Cerebellar nuclear complex (tissue), 1 donor: ENCODE data around the gene DNAJC5.
A peak's percentile ranks its signal among the peaks of the same experiment; 100 is the strongest.
"Not testable (repeated sequence)": the region's sequence is repeated elsewhere in the genome, so short reads cannot be mapped to it uniquely, and the experiment has no call there.

Experiments
- DNase-seq, 2 experiments: peaks; one replicate each; lab custom pipeline; 2025; lab: John Stamatoyannopoulos, UW

The DNAJC5 gene, protein sequence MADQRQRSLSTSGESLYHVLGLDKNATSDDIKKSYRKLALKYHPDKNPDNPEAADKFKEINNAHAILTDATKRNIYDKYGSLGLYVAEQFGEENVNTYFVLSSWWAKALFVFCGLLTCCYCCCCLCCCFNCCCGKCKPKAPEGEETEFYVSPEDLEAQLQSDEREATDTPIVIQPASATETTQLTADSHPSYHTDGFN

GRCh38 chr20:63894358-63895201 lies at the start of gene DNAJC5:
Gene DNAJC5 (plus strand): TSS chr20:63895126. CDS start chr20:63928346, 33,220 bp downstream.
- DNase-seq = peak; percentile 83 to 90

DNA sequence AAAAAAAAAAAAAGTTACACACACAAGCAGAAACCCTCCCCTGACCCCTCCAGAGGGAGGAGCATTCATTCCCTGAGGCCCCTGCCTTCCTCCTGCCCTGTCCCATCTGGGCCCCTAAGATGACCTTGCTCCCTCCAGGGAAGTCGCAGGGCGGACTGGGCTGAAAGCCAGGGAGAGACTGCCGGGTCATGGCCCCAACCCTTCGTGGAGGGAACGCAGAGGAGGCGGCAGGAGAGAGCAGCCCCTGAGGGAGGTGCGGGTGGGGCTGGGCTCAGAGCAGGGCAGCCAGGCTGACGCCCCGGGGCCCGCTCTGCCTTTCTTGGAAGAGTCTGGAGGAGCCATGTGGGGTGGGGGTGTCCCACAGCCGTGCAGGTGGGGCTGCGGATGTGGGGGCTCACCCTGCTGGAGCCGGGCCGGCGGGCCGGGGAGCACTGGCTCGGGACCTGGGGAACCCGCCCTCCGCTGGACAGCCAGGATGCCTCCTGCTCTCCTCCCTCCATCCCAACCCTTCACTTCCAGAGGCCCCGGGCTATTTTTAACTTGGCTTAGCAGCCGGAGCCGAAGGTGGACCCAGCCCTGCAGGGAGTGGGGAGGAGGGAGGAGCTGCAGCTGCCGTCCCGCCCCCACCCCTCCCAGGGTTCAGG lies 48.7 kb upstream of the DNAJC5 start:
- DNase-seq = peak in 1 of 2 experiments; percentile 51

GRCh38 chr20:63846888-63847236 lies 48.1 kb upstream of the DNAJC5 start:
- no peak for DNase-seq

DNA sequence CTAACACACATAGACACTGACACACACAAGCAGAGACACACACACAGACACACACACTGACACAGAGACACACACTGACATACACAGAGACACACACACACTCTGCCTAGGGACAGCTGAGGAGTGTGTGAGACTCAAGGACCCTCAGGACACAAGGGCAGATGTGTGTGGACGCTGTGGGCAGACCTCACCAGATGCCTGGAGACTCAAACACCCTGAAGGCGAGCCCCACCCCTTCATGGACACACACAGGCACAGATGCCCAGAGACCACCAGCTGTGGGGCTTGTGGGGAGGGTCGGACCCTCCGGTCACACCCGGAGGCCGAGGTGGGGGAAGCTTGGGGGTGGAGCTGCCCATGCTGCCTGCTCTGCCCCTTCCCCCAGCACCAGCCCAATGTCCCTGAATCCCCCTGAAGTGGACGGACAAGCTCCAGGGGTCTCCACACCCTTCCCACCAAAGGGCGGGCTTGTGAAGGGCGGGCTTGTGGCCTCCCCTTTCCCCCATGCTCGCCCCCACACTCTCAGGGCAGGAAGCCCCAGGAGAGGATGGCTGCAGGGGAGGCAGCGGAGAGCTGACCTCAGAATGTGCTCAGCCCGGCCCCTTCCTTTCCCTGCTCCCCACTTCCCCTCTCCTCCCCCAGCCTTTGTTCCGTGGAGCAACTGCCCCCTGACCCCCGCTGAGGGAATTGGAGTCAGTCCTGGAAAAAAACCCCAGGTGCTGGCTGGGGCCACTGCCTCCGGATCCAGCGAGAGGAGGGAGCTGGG lies 47.5 kb upstream of the DNAJC5 start:
- DNase-seq = no peak

- DNase-seq = peak; percentile 54 to 79
These were observed 46.7 kb upstream of the DNAJC5 start for GRCh38 chr20:63848003-63848911.

DNA sequence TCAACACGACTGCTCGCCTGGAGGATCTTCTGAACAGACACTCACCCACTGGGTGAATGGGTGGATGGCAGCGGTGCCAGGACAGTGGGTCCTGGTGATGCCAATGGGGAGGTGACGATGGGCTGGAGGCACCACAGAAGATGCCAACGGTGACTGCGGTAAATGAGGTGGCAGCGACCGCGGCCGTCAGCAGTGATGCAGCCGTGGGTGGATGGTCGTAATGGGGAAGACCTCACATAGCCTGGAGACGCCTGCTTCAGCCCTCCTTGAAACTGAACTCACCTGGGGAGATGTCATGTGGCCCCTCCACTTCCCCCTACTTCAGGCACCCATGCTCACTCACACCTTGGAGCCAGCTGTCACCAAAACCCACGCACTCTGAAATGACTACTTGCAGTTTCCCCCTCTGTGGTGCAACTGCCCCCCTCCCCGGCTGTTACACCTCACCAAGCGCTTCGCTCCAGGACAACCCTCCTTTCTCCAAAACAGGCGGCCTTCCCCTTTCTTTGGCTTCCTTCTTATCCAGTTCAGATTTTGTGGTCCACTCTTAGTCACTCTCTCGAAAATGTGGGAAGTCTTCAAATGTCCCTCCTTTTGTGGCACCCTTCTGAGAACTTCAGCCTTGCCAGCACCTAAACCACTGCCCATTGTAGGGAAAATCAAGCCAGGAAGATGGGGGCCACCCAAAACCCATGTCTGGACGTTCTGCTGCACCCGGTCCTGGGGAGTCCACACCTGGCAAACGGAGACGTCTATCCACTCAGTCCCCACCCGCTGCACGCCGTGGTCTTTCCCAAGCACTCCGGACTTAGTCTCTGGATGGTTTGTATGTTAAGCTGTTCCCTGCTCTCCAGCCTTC lies 44.0 kb upstream of the DNAJC5 start:
- no peak for DNase-seq

GRCh38 chr20:63851548-63851943 lies 43.4 kb upstream of the DNAJC5 start:
- DNase-seq = not testable (repeated sequence)

DNA sequence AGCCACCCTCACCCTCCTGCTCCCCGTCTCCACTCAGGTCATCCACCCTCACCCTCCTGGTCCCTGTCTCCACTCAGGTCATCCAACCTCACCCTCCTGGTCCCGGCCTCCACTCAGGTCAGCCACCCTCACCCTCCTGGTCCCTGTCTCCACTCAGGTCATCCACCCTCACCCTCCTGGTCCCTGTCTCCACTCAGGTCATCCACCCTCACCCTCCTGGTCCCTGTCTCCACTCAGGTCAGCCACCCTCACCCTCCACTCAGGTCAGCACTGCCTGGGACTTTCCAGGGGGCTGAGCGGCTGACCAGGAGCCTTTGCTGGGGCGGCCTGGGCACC lies 41.2 kb upstream of the DNAJC5 start:
- not testable (repeated sequence) for DNase-seq

- DNase-seq = no peak
These were observed 40.7 kb upstream of the DNAJC5 start for GRCh38 chr20:63854069-63854765.

DNA sequence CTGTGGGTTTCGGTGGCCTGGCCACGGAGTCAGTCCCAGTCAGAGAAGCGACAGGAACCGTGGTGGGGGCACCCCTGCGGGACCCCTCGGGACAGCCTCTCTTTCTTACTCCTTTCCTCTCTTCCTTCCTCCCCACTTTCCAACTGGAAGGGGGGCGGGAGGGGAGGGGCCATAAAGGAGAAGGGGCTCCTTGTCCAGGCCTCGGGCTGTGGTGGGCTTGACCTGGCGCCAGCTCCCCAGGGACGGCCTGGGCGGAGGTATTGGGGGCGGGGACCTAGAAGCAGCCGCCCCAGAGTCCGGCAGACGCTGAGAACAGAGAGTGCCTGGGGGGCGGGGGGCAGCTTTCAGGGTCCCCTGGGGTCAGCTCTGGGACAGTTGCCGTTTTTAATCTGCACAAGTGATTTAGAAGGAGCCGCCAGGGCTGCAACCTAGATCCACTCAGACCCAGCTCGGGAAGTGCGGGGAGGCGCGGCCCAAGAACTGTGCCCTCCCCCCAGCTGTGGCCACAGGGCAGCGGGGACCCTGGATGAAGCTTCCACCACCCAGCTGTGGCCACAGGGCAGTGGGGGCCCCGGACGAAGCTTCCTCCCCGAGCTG lies 40.1 kb upstream of the DNAJC5 start:
- no peak for DNase-seq

DNA sequence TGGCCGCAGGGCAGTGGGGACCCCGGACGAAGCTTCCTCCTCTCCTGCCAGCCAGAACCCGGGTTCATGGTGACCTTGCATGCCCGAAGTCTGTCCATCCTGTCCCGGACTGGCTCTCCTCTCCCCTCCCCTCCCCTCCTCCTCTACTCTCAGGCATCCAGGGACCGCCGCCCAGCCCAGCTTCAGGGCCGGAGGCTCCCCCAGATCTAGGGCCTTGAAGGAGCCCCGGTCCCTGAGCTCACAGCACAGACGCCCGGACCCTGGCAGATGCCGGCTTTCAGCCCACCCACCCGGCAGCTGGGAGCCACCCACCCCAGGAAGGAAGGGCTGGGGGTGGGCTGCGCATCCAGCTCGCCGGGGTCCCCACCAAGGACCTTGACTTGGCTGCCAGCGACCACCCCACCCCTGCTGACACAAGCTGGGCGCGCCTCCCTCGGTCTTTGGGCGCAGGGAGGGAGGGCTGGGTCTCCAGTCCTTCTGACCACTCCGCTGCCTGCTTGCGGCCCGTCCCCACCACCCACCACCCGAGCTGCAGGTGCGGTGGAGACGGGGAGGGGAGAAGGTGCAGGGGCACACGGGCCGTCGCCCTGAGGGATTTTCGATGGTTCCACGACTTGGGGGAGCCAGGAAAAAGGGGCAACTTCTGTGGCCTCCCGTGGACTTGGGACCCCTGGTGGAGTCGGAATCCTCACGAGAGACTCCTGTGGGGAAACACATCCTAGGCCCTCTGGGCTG lies 39.4 kb upstream of the DNAJC5 start:
- no peak for DNase-seq

DNA sequence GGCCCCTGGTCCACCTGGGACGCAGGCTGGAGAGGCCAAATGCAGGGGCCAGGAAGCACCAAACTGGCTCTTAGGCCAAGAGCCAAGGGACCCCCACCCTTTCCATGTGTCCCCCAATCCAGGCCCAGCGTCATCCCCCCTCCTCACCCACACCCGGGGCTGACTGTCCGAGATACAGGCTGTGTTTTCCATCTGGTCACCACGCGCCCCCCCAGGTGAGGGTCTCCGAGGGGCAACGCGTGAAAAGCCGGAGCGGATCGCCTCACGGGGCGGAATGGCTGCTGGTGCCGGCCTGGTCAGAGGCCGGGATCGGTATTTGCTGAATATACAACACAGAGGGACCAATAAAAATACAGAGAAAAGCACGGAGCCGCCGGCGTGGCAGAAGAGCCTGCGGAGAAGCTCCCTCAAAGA lies 38.8 kb upstream of the DNAJC5 start:
- DNase-seq = no peak

DNA sequence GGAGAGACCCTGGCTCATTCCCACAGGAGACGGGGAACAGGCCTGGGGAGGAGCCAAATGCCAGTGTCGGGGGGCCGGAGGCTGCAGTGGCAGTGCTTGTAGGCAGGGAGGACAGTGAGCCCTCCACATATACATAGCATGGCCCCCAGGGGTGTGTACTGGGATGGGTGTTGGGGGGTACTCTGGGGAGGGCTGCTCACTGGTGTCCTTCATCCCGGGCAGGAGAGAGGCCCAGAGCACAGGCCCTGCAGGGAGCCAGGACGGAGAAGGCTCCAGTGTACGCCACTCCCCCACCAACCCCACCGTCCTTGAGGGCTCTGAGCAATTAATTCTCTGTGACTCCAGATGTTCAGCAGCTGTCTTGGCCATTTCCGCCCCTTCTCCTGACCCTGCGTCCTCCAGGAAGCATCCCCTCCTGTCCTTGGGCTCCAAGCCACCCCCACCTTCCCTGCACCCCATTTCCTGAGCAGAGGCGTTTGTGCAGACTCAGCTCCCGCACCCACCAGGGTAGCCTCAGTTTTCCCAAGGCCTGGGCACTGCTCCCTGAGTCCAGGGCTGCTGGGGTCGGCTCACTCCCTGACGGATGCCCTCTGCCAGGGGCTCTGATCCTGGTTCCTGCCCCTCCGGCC lies 37.0 kb upstream of the DNAJC5 start:
- DNase-seq = no peak

GRCh38 chr20:63858393-63859165 lies 36.3 kb upstream of the DNAJC5 start:
- no peak for DNase-seq

DNA sequence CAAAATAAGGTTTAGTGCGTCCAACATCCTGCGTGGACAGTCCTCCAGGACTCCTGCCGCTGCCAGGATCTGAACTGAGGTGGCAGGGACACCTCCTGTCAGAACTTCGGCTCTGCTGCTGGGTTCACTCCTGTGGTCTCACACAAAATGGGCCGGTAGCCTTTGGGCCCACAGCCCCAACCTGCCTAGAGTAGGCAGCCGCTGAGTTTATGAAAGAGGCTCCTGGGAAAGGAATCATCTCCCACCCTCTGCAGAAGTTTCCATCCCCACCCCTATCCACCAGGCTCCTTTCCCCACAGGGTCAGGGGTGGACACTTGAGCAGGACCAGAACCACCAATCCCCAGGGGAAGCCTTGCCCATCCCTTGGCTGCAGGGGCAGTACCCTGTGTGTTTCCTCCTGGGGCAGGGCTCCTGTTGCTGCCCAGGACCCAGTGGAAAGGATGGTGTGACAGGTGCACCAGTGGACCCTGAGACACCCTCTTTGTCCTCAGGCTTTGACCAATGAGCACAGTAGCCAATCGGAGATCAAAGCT lies 35.7 kb upstream of the DNAJC5 start:
- DNase-seq = no peak

GRCh38 chr20:63860325-63861051 lies 34.4 kb upstream of the DNAJC5 start:
- DNase-seq = no peak
